Activated T-helper 2 cell treated with anti-CD3 and anti-CD28 coated beads, Interferon-gamma antibody, Interleukin-2, Interleukin-4, amounts not matched to agents 10 μg/mL and 5 μg/mL and 100 μg/mL, durations not matched to agents 14 hours and 24 hours and 36 hours (primary cell): ENCODE measurements around the gene MUCL1. TPM values are rescaled to one million over a fixed set of nuclear protein-coding genes. Genes with fewer than 3 reads are reported as not detected.

ENCODE experiments used
- total RNA-seq: library from RNA; stranded (reverse); gene quantifications from 2 replicates; pipeline ENCODE4 v1.2.3, GENCODE V29; 2022

MUCL1 gene
- total RNA-seq, 1 donor from 2014 or later, result not detected

Other genes starting within 250 kb of the MUCL1 start
- gene LACRT, start 219.6 kb upstream of the MUCL1 start, total RNA-seq, result not detected in 2 replicates
- not detected in 2 replicates for gene DCD, start 206.2 kb upstream of the MUCL1 start, total RNA-seq
- 179 and 186 TPM in 2 replicates for gene TESPA1, start 130.2 kb downstream of the MUCL1 start, total RNA-seq
- gene NEUROD4, start 165.5 kb downstream of the MUCL1 start, total RNA-seq, result not detected in 2 replicates